Trophoblast cell (in vitro differentiated cells and primary cell): Measurements from ENCODE around the gene SEMA3A.

Experiments
- DNase-seq, 2 donors: peaks; one replicate each; pipeline ENCODE4 v3.0.0-alpha.2; 2016
- H2AFZ ChIP-seq: 2 replicates; pipeline ENCODE4 v1.6.1; 2013; ENCODE audit warnings: low read length, moderate library complexity, mild to moderate bottlenecking; ENCODE audit not compliant: insufficient read depth, poor library complexity
- H2AK5ac ChIP-seq: 2 replicates; pipeline ENCODE4 v1.6.1; 2013; ENCODE audit warnings: mild to moderate bottlenecking, low read length
- H2BK120ac ChIP-seq: 2 replicates; pipeline ENCODE4 v1.6.1; 2013; ENCODE audit warnings: low read length, mild to moderate bottlenecking, moderate library complexity; ENCODE audit not compliant: insufficient read depth, poor library complexity
- H2BK12ac ChIP-seq: 2 replicates; pipeline ENCODE4 v1.6.1; 2013; ENCODE audit warnings: mild to moderate bottlenecking, low read length, moderate library complexity
- H2BK5ac ChIP-seq: 2 replicates; pipeline ENCODE4 v1.6.1; 2013; ENCODE audit warnings: low read length, low read depth, moderate library complexity, mild to moderate bottlenecking; ENCODE audit not compliant: poor library complexity
- H3K14ac ChIP-seq: 2 replicates; pipeline ENCODE4 v1.6.1; 2013; ENCODE audit warnings: mild to moderate bottlenecking, low read length
- H3K18ac ChIP-seq: 2 replicates; pipeline ENCODE4 v1.6.1; 2013; ENCODE audit warnings: mild to moderate bottlenecking, low read length
- H3K23ac ChIP-seq: 2 replicates; pipeline ENCODE4 v1.6.1; 2013; ENCODE audit warnings: low read length
- H3K27ac ChIP-seq: 2 replicates; pipeline ENCODE4 v1.5.1; 2013; ENCODE audit warnings: low read depth, mild to moderate bottlenecking, inconsistent platforms, low read length, moderate library complexity
- H3K27me3 ChIP-seq: 2 replicates; pipeline ENCODE4 v1.6.1; 2013; ENCODE audit warnings: inconsistent platforms, mild to moderate bottlenecking, low read length, moderate library complexity; ENCODE audit not compliant: insufficient read depth
- H3K36me3 ChIP-seq, 2 experiments: 1 replicate in 1 of 2; 2 replicates in 1 of 2; pipeline ENCODE4 v1.6.1; 2013; ENCODE audit warnings: low read length in 2 of 2, mild to moderate bottlenecking in 2 of 2, moderate library complexity in 1 of 2; ENCODE audit not compliant: insufficient read depth in 2 of 2, control insufficient read depth in 1 of 2
- H3K4ac ChIP-seq: 2 replicates; pipeline ENCODE4 v1.6.1; 2013; ENCODE audit warnings: low read depth, mild to moderate bottlenecking, low read length, moderate library complexity
- H3K4me1 ChIP-seq, 2 experiments: 1 replicate in 1 of 2; 2 replicates in 1 of 2; pipeline ENCODE4 v1.6.1; 2013; ENCODE audit warnings: low read length in 2 of 2, mild to moderate bottlenecking in 2 of 2, moderate library complexity in 1 of 2; ENCODE audit not compliant: insufficient read depth in 2 of 2, control insufficient read depth in 1 of 2
- H3K4me2 ChIP-seq: 2 replicates; pipeline ENCODE4 v1.6.1; 2013; ENCODE audit warnings: inconsistent platforms, mild to moderate bottlenecking, low read length, moderate library complexity
- H3K4me3 ChIP-seq: 2 replicates; pipeline ENCODE4 v1.5.1; 2013; ENCODE audit warnings: mild to moderate bottlenecking, low read depth, low read length, inconsistent platforms
- H3K79me1 ChIP-seq: one replicate; pipeline ENCODE4 v1.6.1; 2013; ENCODE audit warnings: low read length
- H3K79me2 ChIP-seq: 2 replicates; pipeline ENCODE4 v1.6.1; 2013; ENCODE audit warnings: low read length, mild to moderate bottlenecking; ENCODE audit not compliant: control insufficient read depth, insufficient read depth, poor library complexity
- H3K9ac ChIP-seq: 2 replicates; pipeline ENCODE4 v1.6.1; 2013; ENCODE audit warnings: mild to moderate bottlenecking, low read length
- H3K9me3 ChIP-seq: 2 replicates; pipeline ENCODE4 v1.6.1; 2013; ENCODE audit warnings: low read depth, mild to moderate bottlenecking, control low read depth, inconsistent platforms, low read length; ENCODE audit not compliant: insufficient read depth
- H4K12ac ChIP-seq: 2 replicates; pipeline ENCODE4 v1.6.1; 2013; ENCODE audit warnings: low read depth, mild to moderate bottlenecking, low read length, moderate library complexity
- H4K8ac ChIP-seq: 2 replicates; pipeline ENCODE4 v1.6.1; 2013; ENCODE audit warnings: low read depth, mild to moderate bottlenecking, low read length, moderate library complexity
- H4K91ac ChIP-seq: one replicate; pipeline ENCODE4 v1.6.1; 2013; ENCODE audit warnings: low read depth, mild to moderate bottlenecking, low read length, moderate library complexity
- WGBS: extraction: QIAGEN DNeasy Blood & Tissue Kit; methylation state at CpG from one replicate; pipeline ENCODE4 v1.1.7; 2013; ENCODE audit warnings: missing lambda C conversion rate; ENCODE audit not compliant: insufficient read length, insufficient coverage; ENCODE audit errors: extremely low coverage; 5-methylcytosine and 5-hydroxymethylcytosine counted together

Gene SEMA3A

GRCh38 chr7:84202855-84203254 is 8.3 kb upstream of the SEMA3A start:
- Histone ChIP-seq H3K14ac (no peak overlapping the region), H3K36me3 (no peaks in the 10 kb centered on the region), H4K8ac (no peak overlapping the region), H2BK5ac (no peak overlapping the region), H2AFZ (no peak overlapping the region), H3K79me1 (no peaks in the 10 kb centered on the region), H2BK12ac (no peak overlapping the region), H3K4ac (no peak overlapping the region), H3K27me3 (no peaks in the 10 kb centered on the region), H3K4me1 (no peaks in the 10 kb centered on the region), H3K9ac (no peak overlapping the region), H3K9me3 (no peaks in the 10 kb centered on the region), H2AK5ac (no peak overlapping the region), H3K18ac (no peak overlapping the region), H3K4me2 (no peak overlapping the region), H3K4me3 (no peak overlapping the region), H3K79me2 (no peaks in the 10 kb centered on the region), H4K12ac (no peak overlapping the region), H3K27ac (no peak overlapping the region), H3K23ac (no peak overlapping the region), H2BK120ac (no peak overlapping the region), H4K91ac (no peak overlapping the region)
- no CpG with 5 or more reads among the region's 1 CpG for WGBS
- no peak for DNase-seq

- Histone ChIP-seq H3K4ac (no peak overlapping the region), H3K79me2 (no peaks in the 10 kb centered on the region), H3K27me3 (no peaks in the 10 kb centered on the region), H3K79me1 (no peaks in the 10 kb centered on the region), H4K91ac (no peak overlapping the region), H2BK5ac (no peak overlapping the region), H2AFZ (no peak overlapping the region), H2AK5ac (no peak overlapping the region), H4K12ac (no peak overlapping the region), H3K4me2 (no peak overlapping the region), H3K4me3 (no peak overlapping the region), H3K9ac (no peak overlapping the region), H3K14ac (no peak overlapping the region), H4K8ac (no peak overlapping the region), H3K36me3 (no peaks in the 10 kb centered on the region), H2BK120ac (no peak overlapping the region), H3K27ac (no peak overlapping the region), H3K9me3 (no peaks in the 10 kb centered on the region), H3K18ac (no peak overlapping the region), H3K4me1 (no peaks in the 10 kb centered on the region), H2BK12ac (no peak overlapping the region), H3K23ac (no peak overlapping the region)
- DNase-seq: no peak
- no CpG with 5 or more reads among the region's 3 CpGs for WGBS
Observed at GRCh38 chr7:84200859-84201258, 6.3 kb upstream of the SEMA3A start.

- Histone ChIP-seq H2BK12ac (no peak overlapping the region), H3K9me3 (no peaks in the 10 kb centered on the region), H2AK5ac (no peak overlapping the region), H3K36me3 (no peaks in the 10 kb centered on the region), H3K4ac (no peak overlapping the region), H2BK120ac (no peak overlapping the region), H3K4me1 (no peaks in the 10 kb centered on the region), H3K23ac (no peak overlapping the region), H4K12ac (no peak overlapping the region), H3K27me3 (no peaks in the 10 kb centered on the region), H2BK5ac (no peak overlapping the region), H3K4me2 (no peak overlapping the region), H3K79me2 (no peaks in the 10 kb centered on the region), H3K79me1 (peaks cover 2% of the 10 kb centered on the region), H3K4me3 (no peak overlapping the region), H3K18ac (no peak overlapping the region), H4K8ac (no peak overlapping the region), H3K14ac (no peak overlapping the region), H2AFZ (no peak overlapping the region), H3K9ac (no peak overlapping the region), H3K27ac (no peak overlapping the region), H4K91ac (no peak overlapping the region)
- WGBS: no CpG with 5 or more reads among the region's 2 CpGs
- DNase-seq: no peak
Observed at GRCh38 chr7:84199216-84199615, 4.6 kb upstream of the SEMA3A start.

- no peaks in the 10 kb centered on the region for H3K79me2 ChIP-seq
- DNase-seq: no peak
- WGBS: no CpG with 5 or more reads among the region's 4 CpGs
- H2BK12ac ChIP-seq: no peak overlapping the region
- H3K79me1 ChIP-seq: peaks cover 2% of the 10 kb centered on the region
- H2AK5ac ChIP-seq: no peak overlapping the region
- no peaks in the 10 kb centered on the region for H3K36me3 ChIP-seq
- H2BK5ac ChIP-seq: no peak overlapping the region
- H3K27ac ChIP-seq: peak overlapping the region; percentile 58
- H3K9ac ChIP-seq: no peak overlapping the region
- no peak overlapping the region for H3K4me2 ChIP-seq
- no peaks in the 10 kb centered on the region for H3K27me3 ChIP-seq
- no peak overlapping the region for H3K18ac ChIP-seq
- H3K14ac ChIP-seq: no peak overlapping the region
- H2AFZ ChIP-seq: no peak overlapping the region
- H3K4me1 ChIP-seq: no peaks in the 10 kb centered on the region
- H4K12ac ChIP-seq: no peak overlapping the region
- no peak overlapping the region for H3K23ac ChIP-seq
- H4K91ac ChIP-seq: no peak overlapping the region
- H3K9me3 ChIP-seq: no peaks in the 10 kb centered on the region
- H3K4ac ChIP-seq: no peak overlapping the region
- no peak overlapping the region for H4K8ac ChIP-seq
- no peak overlapping the region for H3K4me3 ChIP-seq
- H2BK120ac ChIP-seq: no peak overlapping the region
Observed at GRCh38 chr7:84196084-84196503, 1.5 kb upstream of the SEMA3A start.
